ENCODE data around the gene ZNF644.
"Not testable (repeated sequence)": the region's sequence is repeated elsewhere in the genome, so short reads cannot be mapped to it uniquely, and the experiment has no call there.

ZNF644 gene

DNA sequence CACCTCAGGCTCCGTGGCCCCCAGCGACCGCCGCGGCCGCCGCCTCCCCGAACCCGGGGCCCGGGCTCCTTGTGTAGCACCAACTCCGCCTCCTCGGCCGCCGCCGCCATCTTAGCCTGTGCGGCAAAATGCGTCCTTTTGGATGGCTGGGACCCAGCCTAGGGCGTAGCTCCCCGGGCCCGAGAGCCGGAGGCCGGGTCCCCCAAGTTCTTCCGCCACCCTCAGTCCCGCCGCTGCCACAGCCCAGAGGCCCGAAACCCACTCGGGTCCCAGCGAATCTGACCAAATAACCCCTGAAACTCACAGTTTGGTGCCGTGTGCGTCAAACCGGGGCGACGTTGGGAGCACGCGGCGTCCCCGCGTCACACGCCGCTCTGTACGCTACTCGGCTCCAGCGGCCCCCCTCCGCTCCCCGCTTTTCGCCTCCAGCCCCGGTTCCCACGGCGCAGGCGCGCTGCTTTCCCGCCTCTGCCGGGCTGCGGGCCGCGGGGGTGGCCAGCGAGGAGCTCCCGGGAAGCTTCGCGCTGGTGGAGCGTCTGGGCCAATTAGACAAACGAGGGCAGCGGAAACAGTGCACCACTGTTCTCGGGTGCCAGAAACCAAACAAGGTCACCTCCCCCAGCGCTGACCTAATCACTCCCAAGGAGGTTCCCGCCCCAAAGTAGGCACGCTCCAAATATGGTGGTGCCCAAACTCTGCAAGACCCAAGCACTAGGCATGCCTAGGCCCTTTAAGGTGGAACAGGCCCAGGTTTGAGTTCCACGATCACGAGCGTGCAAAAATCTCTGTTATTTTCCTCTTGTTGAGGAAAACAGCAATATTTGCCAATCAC is at the start of gene ZNF644:
TSS of gene ZNF644 (minus strand) at position 350 of the 832 bp plus-strand sequence. CDS start 39,682 bp downstream, outside the sequence.
- H3K4me3 ChIP-seq (replicated peaks; ENCODE audit: low read depth, low read length) = peak within 1 kb of the TSS; percentile 92
- DNase-seq (ENCODE audit: extremely low read depth, low read depth) = peak; percentile 74
- TF ChIP-seq, protein P1, sequence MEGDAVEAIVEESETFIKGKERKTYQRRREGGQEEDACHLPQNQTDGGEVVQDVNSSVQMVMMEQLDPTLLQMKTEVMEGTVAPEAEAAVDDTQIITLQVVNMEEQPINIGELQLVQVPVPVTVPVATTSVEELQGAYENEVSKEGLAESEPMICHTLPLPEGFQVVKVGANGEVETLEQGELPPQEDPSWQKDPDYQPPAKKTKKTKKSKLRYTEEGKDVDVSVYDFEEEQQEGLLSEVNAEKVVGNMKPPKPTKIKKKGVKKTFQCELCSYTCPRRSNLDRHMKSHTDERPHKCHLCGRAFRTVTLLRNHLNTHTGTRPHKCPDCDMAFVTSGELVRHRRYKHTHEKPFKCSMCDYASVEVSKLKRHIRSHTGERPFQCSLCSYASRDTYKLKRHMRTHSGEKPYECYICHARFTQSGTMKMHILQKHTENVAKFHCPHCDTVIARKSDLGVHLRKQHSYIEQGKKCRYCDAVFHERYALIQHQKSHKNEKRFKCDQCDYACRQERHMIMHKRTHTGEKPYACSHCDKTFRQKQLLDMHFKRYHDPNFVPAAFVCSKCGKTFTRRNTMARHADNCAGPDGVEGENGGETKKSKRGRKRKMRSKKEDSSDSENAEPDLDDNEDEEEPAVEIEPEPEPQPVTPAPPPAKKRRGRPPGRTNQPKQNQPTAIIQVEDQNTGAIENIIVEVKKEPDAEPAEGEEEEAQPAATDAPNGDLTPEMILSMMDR (IDR thresholded peaks at IDR 0.05; ENCODE audit: low read depth, low read length, missing control alignments) = no peak

DNA sequence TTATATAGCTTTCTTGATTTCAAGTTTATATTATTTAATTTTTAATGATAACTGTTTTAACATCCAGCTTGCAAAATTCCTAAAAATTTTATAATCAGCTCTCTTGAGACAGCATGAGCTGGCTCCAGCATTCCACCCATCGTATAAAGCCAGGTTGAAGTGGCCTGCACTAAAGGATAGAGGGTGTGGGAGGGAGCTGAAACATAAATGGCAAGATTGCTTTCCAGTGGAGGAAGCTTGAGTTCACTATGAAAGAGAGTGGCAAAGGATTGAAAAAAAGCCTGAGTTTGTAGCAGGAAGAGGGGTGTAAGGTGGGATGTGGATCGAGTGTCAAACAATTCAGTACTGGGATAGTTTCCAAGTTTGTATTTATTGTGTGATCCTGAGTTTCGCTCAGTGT is 48.5 kb upstream of the ZNF644 start:
- TF ChIP-seq, protein P1 (IDR thresholded peaks at IDR 0.05; ENCODE audit: low read depth, low read length, missing control alignments) = no peak
- DNase-seq (ENCODE audit: extremely low read depth, low read depth) = no peak

DNA sequence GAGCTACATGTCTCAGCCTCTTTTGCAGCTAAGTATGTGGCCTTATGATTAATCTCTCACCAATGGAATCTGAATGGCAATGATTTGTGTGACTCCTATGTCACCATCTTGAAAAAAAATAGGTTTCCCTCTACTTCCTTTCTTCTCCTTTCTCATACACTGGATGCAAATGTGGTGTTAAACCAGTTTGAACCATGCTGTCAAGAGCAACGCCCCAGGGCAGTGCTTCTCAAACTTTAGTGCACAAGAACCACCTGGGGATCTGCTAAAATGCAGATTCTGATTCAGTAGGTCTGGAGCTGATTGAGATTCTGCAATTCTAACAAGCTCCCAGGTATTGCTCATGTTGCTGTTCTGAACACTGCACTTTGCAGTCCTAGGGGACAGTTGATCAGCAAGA is 44.7 kb upstream of the ZNF644 start:
- no peak overlapping the region for H3K4me3 ChIP-seq (replicated peaks; ENCODE audit: low read depth, low read length)
- TF ChIP-seq, protein P1 (IDR thresholded peaks at IDR 0.05; ENCODE audit: low read depth, low read length, missing control alignments) = no peak
- no peak for DNase-seq (ENCODE audit: extremely low read depth, low read depth)

More for the DNA sequence above, 48.5 kb upstream of the ZNF644 start:
- H3K4me3 ChIP-seq (replicated peaks; ENCODE audit: low read depth, low read length) = no peak overlapping the region

DNA sequence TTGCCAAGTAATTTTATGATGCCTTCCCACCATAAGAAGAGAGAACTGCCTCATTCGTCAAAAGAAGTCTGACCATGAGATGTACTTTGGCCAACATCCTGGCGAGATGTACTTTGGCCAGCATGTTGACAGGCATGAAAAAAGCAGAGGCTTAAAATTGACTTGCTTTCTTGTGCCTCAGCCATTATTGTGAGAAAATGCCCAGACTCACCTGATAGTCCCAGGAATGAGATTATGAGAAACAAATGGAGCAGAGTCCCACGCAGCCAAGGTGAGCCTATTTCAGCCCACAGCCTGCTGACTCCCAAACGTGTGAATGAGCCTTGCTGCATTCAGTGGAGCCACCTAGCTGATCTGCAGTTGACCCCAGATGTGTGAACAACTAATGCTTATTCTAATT is 43.5 kb upstream of the ZNF644 start:
- TF ChIP-seq, protein P1 (IDR thresholded peaks at IDR 0.05; ENCODE audit: low read depth, low read length, missing control alignments) = no peak
- no peak overlapping the region for H3K4me3 ChIP-seq (replicated peaks; ENCODE audit: low read depth, low read length)
- DNase-seq (ENCODE audit: extremely low read depth, low read depth) = no peak

DNA sequence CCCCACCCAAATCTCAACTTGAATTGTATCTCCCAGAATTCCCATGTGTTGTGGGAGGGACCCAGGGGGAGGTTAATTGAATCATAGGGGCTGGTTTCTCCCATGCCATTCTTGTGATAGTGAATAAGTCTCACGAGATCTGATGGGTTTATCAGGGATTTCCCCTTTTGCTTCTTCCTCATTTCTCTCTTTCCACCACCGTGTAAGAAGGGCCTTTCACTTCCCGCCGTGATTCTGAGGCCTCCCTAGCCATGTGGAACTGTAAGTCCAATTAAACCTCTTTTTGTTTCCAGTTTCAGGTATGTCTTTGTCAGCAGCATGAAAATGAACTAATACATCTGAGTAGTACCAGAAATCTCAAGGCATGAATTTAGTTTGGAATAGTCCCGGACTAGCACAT is 41.6 kb upstream of the ZNF644 start:
- not testable (repeated sequence) for H3K4me3 ChIP-seq (replicated peaks; ENCODE audit: low read depth, low read length); DNase-seq (ENCODE audit: extremely low read depth, low read depth)

DNA sequence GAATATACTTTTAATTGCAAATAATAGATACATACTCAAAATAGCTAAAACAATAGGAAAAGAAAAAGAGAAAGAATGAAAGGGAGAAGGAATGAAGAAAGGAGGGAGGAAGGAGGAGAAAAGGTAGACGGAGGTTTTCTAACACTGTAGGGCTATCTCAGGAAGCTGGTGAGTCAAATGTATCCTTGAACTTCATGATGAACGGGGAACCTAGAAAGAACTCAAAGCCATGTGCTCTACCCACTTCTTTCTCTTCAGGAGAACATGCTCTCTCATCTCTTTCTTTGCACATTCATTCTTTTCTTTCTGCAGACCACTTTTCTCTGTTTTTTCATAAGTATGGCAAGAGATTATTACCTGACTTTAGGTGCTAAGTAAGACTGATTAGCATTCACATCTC is 37.3 kb upstream of the ZNF644 start:
- DNase-seq (ENCODE audit: extremely low read depth, low read depth) = no peak
- TF ChIP-seq, protein P1 (IDR thresholded peaks at IDR 0.05; ENCODE audit: low read depth, low read length, missing control alignments) = no peak
- no peak overlapping the region for H3K4me3 ChIP-seq (replicated peaks; ENCODE audit: low read depth, low read length)

DNA sequence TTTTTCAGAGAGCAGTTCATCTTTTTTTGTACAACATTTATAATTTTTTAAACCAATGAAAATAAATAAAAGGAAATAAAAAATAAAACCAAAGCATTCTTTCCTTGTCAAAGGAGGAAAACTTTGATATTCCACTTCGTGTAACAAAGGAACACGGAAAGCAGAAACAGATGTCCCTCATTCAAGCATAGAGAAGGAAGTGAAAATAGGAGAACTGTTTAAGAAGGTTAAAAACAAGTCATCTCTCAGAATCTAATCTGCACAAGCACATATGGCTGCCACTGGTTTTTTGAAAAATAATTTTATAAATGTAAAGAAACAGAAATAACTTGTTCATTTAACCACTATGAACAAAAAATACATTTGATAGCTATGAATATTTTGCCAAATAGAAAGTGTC is 35.9 kb upstream of the ZNF644 start:
- TF ChIP-seq, protein P1 (IDR thresholded peaks at IDR 0.05; ENCODE audit: low read depth, low read length, missing control alignments) = no peak
- DNase-seq (ENCODE audit: extremely low read depth, low read depth) = no peak
- H3K4me3 ChIP-seq (replicated peaks; ENCODE audit: low read depth, low read length) = no peak overlapping the region
